Stimulated activated CD8-positive, alpha-beta memory T cell treated with anti-CD3 and anti-CD28 coated beads, Interleukin-4, amount 100 ng/mL, for 1 hour (primary cell): ENCODE measurements around the gene SH3PXD2A.

Source experiments
- DNase-seq, 2 donors: peaks; one replicate each; pipeline ENCODE4 v3.0.0-alpha.2; 2020; ENCODE audit warnings: low read depth in 2 of 2, low spot score in 1 of 2

Gene SH3PXD2A

DNA sequence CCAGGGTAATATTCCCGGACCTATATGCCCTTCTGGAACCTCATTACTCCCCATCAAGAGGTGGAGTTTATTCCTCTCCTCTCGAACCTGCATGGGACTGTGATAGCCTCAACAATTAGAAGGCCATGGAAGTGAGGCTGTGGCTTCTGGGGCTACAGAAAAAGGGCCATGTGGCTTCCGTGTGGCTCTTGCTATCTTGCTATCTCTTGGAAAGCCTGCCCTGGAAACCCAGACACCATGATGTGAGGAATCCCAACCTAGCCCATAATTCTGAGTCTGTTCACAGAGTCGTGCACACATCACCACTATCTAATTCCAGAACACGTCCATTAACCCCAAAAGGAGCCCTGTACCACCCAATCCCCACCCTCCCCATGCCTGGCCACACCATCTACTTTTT, 20.8 kb upstream of the SH3PXD2A start:
- DNase-seq = no peak

DNA sequence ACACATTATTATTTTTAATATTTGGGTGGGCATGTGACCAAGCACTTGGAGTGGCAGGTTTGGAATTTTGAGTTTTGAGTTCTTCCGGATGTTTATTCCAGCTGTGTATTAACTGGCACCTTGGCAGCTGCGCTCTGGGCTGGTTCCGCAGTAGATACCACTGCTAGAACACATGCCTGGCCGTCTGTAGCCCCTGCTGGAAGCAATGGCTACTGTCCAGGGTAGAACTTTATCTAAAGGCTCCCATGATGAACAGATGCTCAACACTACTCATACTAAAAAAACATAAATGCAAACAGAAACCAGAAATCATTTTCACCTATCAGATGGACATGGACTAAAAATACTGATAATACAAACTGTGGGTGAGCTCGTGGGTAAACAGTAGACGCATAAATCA, 19.4 kb upstream of the SH3PXD2A start:
- no peak for DNase-seq

DNA sequence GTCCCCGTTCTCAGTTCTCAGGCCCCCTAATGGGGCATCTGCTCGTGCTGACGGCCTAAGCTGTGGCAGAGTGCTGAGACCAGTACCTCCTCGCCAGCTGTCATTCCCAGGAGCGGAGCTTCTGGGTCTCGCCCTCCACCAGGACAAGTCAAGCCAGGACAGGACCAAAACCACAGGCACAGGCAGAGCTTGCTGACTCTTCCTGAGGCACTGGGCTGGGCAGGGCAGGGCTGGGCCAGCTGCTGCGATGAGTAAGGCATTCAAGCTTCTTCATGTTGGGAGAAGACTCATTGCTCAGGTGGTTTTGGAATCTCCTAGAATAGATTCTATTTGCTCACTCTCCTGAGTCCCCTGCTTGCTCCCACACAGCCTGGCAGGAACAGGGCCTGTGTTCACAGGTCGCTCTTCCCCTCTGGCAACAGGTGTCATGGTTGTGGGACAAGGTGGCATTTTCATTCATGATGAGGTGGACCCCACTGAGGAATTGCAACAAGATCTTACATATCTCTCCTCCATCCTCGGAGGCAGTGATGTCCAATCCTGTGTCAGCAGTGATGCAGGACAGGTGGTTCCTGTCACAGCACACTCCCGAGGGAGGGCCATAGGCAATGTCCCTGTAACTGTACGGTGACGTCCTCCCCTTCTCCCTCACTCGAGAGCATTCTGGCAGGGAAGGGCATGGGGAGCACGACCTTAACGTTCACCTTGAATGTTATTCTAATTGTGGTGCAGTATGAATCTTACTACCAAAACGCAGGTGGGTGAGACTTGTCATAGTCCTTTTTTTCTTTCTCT, 17.0 kb upstream of the SH3PXD2A start:
- DNase-seq = no peak

DNA sequence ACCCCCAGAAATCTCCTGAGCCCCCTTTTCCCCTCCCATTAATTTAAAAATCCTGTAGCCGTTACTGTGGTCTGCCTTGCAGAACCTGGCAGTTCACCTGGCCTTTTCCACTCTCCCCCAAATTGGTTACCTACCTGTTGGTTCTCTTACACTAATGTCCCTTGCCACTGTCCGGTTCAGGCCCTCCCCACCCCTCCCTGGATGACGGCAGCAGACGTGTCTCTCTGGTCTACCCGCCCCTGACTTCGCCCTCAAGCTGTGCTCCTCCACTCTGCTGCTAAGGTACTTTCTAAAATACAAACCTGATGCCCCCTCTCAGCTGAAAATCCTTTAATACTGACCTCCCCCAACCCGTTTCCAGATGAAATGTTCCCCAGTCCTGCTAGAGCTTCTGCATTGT, 15.6 kb upstream of the SH3PXD2A start:
- no peak for DNase-seq

DNA sequence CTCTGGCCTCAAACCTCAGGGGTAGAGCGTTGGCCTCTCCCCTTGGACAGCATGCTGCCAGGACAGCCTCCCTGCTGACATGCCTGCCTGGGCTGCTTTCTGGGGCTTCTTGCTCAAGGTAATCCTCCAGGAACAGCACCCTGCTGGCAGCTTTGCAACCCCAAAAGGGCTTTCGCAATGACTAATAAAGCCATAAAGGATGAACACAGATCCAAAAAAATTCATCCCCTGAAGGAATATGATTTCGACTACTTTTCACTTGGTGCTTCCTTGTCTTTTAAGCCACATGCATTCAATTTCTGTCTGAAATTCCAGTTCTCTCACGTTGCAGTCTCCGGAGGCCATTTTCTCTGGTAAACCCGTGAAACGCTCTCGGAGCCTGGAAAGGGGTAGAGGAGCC, 15.1 kb upstream of the SH3PXD2A start:
- no peak for DNase-seq

DNA sequence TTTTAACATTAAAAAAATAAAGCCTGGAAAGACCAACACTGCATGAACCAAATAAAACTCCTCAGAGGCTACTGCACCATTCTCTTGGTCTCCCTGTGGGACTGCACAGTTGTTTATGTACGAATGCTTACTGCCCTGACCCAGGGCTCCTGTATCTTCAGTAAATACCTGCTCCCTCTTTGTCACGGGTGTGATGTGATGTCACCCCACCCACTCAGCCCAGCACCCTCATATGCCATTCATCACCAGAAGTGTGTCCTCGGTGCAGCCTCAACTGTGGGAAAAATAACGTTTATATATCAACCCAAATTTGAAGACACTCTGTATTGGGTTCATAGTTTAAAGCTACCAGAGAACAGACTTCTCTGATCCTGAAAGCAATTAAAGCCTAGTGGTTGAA, 14.0 kb upstream of the SH3PXD2A start:
- DNase-seq = no peak

DNA sequence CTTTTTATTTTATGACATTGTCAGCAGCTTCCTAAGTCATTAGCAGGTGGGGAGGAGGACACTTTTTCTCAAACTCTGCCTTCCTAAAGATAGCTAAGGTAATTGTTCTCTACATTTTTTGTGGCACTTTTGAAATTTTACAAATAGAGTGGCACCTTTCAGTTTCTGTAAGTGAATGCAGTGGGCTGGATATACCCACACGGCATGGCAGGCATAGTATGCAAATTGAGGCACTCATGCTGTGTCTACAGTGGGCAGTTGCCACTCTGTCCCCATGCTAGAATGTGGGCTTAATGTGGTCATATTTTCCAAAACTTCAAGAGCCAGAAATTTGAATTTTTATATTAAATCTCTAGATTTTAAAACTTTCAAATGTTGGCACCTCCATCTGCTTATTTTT, 12.8 kb upstream of the SH3PXD2A start:
- DNase-seq = no peak

DNA sequence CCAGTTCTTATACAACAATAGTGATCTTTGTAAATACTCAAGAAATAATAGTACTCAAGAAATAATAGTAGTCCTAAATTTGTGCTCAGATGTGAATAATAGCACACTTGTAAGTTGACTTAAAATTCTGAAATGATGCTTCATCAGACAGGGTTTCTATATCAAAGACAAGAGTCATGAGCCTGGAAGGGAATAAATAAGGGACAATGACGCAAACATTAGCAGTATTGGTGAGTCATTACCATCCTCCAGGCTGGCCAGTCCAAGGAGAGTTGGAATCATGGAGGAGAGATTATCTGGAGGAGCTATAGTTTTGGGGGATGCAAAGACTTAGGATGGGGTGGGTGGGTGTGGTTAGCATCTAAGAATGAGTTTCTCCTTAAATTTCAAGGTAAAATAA, 6.1 kb upstream of the SH3PXD2A start:
- no peak for DNase-seq

DNA sequence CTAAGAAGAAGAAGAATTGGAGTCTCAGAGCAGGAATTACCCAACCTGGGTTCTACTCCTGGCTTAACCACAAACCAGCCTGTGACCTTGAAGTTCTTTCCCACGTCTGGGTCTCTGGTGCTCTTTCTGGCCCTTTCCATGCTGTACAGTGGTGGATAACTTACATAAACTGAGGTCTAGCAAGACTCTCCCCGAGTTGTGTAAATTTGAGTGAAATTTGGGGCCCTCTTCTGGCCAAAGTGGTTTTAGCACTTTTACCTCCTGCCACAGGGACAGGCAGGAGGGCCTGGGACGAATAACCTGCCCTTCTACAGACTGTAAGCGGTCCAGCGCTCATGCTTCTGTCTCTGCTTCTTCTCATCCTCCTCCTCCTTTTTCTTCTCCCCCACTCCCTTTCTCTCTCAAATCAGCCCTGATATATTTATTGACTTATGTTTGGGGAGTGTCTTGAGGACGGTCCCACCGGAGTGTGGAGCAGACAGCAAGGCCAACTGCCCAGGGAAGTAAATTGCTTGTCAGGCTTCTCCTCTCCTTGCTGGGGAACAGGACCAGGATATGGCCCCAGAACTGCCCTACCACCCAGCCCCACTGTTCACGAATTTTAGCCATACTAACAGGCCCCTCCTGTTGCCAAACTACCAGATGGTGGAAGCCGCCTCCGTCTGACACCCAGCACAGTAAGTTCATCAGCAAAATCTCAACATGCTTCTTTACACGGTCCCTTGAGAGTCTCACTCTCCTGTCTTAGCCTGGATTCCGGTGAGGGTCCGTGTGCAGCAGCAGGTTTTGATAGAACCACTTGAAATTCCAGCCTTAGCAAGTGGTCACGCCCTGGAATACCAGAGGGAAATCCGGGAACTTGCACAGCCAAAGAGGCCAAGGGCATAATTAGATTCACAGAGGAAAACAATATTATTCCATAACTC, 4.0 kb upstream of the SH3PXD2A start:
- DNase-seq = no peak

DNA sequence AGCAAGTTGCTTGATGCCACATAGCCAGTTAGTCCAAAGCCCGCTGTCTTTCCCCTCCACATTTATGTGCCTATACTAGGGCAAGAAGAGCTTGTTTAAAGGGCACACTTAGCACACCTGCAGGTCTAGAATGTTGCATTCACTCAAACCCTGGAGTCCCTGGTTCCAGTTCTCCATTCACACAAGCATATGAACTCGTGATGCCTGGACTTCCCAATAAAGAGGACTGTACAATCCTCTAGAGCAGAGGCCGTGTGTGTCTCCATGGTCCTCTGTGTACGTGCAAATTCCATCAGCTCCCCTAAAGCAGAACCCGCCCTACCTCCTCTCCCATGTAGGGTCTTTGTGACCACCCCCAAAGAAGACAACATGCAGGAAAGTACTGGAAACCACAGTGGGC, 3.0 kb upstream of the SH3PXD2A start:
- DNase-seq = no peak

DNA sequence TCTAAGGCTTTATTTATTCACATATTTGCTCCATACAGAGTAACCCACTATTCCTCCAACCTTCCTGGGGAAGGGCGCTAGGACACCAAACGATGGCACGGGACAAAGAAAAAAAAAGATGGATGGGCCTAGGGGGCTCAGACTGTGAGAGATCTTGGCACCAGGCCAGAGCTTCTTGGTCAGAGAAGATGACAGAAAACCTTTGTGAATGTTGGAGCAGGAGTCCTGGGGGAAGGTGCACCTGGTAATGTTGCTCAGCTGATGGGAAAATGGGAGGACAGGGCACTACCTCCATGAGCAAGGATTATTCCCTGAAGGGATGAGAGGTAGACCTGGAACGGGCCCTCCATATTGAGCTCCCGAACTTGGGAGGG, 1.4 kb upstream of the SH3PXD2A start:
- DNase-seq = no peak

DNA sequence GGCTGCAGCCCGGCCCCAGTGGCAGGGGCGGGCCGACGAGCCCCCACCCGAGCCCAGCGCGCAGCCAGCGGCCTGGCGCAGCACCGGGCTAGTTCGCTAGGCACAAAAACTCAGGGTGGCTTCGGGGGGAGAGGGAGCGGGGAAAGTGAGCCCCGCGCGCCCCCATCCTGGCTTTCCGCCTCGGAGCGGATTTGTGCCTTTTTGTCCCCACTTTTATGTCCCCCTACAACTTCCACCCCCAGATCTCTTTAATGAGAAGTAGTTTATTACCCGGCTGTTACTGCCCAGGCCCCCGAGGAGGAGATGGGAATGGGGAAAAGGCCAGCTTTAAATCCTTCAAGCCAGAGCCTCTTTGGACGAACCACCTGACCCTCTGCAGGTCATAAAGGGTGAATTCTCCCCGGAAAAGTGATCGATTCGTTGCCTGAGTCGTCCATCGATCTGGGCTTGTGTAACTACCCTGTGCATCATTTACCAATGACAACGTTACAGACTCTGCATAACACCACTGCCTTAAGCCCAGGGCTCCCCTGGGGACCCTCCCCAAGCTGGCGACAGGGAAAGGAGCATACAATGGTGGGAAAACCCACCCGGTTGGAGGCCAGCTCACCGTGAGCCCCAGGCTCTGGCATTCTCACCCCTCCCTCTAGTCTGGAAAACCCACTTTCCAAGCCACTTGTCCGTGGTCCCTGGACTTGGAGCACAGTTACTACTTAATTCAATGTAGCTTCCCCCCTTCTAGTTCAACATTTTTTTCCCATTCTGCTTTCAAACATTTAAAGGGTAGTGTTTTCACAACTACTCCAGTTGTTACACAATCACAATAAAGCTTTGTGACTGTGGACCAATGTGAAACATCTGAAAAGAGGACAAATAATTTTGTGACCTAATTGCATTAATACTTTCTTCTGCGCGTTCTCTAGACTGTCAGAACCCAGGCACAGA, 748 bp upstream of the SH3PXD2A start:
- DNase-seq = no peak

DNA sequence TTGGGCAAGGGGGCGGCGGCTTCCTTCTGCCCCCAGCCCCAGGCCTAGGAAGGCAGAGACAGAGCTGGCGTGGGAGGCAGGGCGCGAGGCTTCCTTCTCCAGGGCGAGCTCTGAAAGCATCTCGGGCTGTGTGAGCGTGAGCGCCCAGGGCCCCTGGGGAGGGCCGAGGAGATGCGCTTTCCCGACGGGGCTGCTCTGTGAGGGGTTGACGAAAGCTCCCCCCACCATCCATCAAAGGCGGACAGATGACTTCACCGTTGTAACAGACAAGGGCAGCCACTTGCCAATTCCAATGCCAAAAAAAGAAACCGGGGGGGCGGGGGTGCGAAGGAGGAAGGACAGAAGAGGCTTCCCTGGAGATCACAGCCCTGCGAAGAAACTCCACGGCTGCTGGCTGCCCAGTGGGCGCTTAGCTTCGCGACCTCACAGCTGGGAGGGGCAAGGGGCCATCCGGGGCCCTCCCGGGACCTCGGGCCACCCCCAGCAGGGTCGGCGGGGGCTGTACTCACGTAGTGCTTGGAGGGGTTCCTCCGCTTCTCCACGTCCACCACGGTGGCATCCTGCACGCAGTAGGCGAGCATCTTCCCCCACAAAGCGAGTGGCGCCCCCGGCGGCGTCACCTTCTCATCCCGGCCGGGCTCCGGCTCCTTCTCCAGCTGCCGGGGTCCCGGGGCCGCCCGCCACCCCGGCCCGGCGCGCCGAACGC, 537 bp downstream of the SH3PXD2A start:
- DNase-seq = no peak

DNA sequence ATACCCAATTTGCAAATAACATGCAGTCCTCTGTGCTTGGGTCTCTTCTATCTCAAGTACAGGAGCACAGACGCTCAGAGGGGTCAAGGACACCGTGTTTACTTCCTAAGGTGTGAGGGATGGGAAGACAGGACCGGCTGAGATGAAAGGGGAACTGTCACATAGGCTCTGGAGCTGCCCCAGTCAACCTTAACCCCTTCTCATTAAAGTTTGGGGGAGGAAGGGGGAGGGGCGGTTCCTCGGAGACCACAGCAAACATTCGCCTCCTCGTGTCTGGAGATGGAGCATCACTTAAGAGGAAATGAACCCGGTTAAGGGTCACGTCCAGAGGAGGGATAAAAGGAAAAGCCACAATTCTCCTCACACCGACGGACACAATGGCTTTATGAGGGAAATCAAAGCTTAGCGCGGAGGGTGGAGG, 1.1 kb downstream of the SH3PXD2A start:
- no peak for DNase-seq

DNA sequence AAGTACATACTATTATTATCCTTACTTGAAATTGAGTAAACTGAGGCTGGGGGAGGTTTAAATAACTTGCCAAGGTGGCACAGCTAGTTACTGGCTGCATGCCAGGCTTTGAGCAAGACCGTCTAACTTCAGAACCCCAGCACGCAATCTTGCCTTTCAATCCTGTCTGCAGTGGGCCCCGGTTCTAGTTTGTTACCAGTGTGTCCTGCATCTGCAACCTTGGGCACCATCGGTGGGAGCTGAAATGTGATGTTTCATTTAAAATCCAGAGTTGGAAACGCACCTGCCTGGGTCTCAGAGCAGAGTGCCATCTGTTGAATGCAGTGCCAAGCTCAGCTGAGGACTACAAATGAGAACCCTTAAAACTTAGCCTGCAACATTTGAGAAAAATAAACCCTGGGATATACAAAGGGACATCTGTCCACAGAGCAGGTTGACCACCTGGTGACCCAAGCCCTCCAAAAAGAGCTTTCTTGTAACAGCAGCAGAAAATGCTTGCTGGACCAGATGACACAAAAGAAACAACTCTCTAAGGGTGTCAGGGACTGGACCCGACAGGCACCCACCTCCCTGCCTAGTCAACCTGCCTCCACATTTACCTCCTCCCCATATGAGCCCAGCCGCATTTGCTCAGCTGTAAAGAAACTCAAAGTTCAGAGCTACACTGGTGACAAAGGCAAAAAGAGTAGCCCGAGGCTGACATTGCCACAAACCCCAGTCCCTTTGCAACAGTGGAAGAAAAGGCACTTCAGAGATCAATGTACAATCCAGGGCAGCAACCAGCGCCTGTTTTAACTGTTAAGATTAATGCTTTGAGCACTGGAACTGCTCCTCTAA, 1.7 kb downstream of the SH3PXD2A start:
- DNase-seq = no peak

DNA sequence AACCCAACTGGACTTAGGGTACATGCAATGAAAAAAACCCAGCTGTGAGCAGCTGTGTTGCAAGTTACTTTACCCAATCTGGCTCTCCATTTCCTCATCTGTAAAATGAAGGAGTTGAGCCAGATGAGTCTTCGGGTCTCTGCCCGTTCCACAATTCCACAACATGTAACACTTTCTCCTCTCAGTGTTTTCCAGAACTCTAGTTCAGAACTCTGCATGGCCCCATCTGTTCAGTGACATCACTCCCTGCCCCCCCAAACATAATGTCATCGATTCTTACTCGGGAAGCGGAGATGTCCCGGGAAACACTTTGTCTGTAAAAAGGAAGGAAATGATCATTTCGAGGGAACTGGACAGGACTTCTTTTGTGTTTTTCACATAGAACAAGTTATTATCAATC, 2.5 kb downstream of the SH3PXD2A start:
- no peak for DNase-seq

DNA sequence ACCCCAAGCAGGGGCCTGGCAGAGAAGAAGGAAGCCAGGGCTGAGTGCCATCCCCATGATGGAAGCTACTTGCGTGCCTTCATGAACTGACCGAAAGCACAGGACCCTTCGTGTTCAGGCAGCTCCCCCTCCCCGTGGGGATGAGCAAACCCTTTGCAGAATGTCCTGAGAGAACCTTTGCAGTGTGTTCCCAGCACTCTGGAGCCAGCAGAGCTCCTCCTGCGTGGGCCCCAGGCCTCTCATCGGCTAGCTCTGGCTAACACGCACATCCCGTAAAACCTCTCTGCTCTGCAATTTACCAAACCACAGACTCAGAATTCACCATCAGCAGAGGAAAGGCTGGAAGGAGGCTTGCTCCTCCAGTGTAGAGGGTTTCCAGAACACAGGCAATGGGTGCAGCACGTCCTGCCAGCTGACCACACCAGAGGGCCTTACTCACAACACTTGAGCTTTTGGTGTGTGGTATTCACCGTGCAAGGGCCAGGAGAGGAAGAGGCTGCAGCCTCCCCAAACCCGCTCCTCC, 3.1 kb downstream of the SH3PXD2A start:
- DNase-seq = no peak

DNA sequence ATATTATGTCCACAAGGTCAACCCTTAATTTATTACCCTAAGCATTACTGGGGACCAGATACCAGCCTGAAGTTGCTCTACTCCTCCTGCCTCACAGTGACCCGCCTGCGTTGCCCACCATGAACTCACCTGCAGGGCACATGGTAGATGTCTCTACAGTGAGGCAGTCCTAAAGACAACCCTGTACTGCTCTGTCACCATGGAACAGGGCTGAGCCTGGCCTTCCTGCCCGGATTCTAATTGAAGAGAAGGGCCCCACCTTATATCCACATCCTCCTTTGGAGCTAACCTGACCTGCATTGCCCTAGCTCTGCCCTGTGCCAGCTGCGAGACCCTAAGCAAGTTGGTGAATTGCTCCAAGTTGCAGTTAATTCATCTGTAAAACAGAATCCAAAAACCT, 4.1 kb downstream of the SH3PXD2A start:
- DNase-seq = no peak

DNA sequence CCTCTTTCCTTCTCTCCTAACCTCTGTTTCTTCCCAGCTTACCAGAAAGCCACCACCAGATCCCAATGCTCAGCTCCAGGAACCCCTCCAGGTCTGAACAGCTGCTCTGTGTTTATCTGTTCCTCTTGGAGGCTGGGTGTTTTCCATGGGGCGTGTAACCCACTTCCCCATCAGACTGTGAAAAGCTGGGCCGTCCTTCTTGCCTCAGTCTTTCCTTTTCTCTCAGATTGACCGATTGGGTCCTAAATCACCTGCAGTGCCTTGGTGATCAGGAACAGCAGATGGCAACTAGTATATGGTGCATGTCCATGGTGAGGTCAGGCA, 4.8 kb downstream of the SH3PXD2A start:
- no peak for DNase-seq
